ENCODE results near the gene SMARCD3.

SMARCD3 gene

GRCh38 chr7:151240536-151240935 lies 8.0 kb downstream of the SMARCD3 start:
- H3K27ac ChIP-seq = peak overlapping the region; percentile 29; the same call in 1 of the 2 replicates
- TF ChIP-seq CTCF (conservative IDR thresholded peaks at IDR 0.05) (no peak), ZFX (IDR thresholded peaks at IDR 0.05) (no peak)

GRCh38 chr7:151239837-151240459 lies 8.5 kb downstream of the SMARCD3 start:
- H3K27ac ChIP-seq = peak overlapping the region; percentile 29; the same call in 1 of the 2 replicates
- TF ChIP-seq CTCF (conservative IDR thresholded peaks at IDR 0.05) (no peak), ZFX (IDR thresholded peaks at IDR 0.05) (no peak)

- TF ChIP-seq ZFX (IDR thresholded peaks at IDR 0.05) (no peak), CTCF (conservative IDR thresholded peaks at IDR 0.05) (no peak)
- no peak overlapping the region for H3K27ac ChIP-seq
Measured at GRCh38 chr7:151238924-151239836, 9.3 kb downstream of the SMARCD3 start.

- H3K27ac ChIP-seq = no peak overlapping the region
- no peak for TF ChIP-seq CTCF (conservative IDR thresholded peaks at IDR 0.05)
- no peak for TF ChIP-seq ZFX (IDR thresholded peaks at IDR 0.05)
Measured at GRCh38 chr7:151238190-151238810, 10.2 kb downstream of the SMARCD3 start.

- H3K27ac ChIP-seq = no peak overlapping the region
- TF ChIP-seq ZFX (IDR thresholded peaks at IDR 0.05) = no peak
- no peak for TF ChIP-seq CTCF (conservative IDR thresholded peaks at IDR 0.05)
Measured at GRCh38 chr7:151237244-151238189, 11.0 kb downstream of the SMARCD3 start.

GRCh38 chr7:151236406-151236805 lies 12.1 kb downstream of the SMARCD3 start:
- no peak overlapping the region for H3K27ac ChIP-seq
- no peak for TF ChIP-seq ZFX (IDR thresholded peaks at IDR 0.05)
- no peak for TF ChIP-seq CTCF (conservative IDR thresholded peaks at IDR 0.05)

Data from C4-2B (cell line).